Loucy (cell line): Measurements from ENCODE around the gene ITPK1.
"Not testable (repeated sequence)": the region's sequence is repeated elsewhere in the genome, so short reads cannot be mapped to it uniquely, and the experiment has no call there.

Experiments
- H2AFZ ChIP-seq: fragments of 200-600 bp; sonication (generic); 2 replicates; pipeline ENCODE4 v1.6.0; 2016; ENCODE audit warnings: antibody characterized with exemption, mild to moderate bottlenecking, low read length, moderate library complexity
- H3F3A ChIP-seq: fragments of 200-600 bp; 2 replicates; pipeline ENCODE4 v1.6.0; 2016; ENCODE audit warnings: antibody characterized with exemption, low read depth, mild to moderate bottlenecking
- H3K27me3 ChIP-seq: fragments of 200-600 bp; sonication (generic); 2 replicates; pipeline ENCODE4 v1.6.1; 2014; ENCODE audit warnings: low read length, mild to moderate bottlenecking; ENCODE audit not compliant: insufficient read depth, poor library complexity, severe bottlenecking
- H3K36me3 ChIP-seq: fragments of 200-600 bp; sonication (generic); 2 replicates; pipeline ENCODE4 v1.6.1; 2016; ENCODE audit warnings: low read length; ENCODE audit not compliant: insufficient read depth
- H3K4me1 ChIP-seq: fragments of 200-600 bp; sonication (generic); 2 replicates; pipeline ENCODE4 v1.5.1; 2014; ENCODE audit warnings: low read length, mild to moderate bottlenecking; ENCODE audit not compliant: insufficient read depth, poor library complexity, severe bottlenecking
- H3K4me2 ChIP-seq: fragments of 200-600 bp; sonication (generic); 2 replicates; pipeline ENCODE4 v1.6.0; 2014; ENCODE audit warnings: antibody characterized with exemption, low read length, low read depth, mild to moderate bottlenecking; ENCODE audit not compliant: poor library complexity, severe bottlenecking
- H3K4me3 ChIP-seq: fragments of 200-600 bp; sonication (generic); 2 replicates; pipeline ENCODE4 v1.5.1; 2014; ENCODE audit warnings: low read length, mild to moderate bottlenecking, mixed read lengths; ENCODE audit not compliant: poor library complexity, severe bottlenecking
- H3K79me2 ChIP-seq: fragments of 200-600 bp; sonication (generic); 2 replicates; pipeline ENCODE4 v1.6.1; 2014; ENCODE audit warnings: low read length; ENCODE audit not compliant: insufficient read depth
- H3K9ac ChIP-seq: fragments of 200-600 bp; sonication (generic); 2 replicates; pipeline ENCODE4 v1.6.0; 2014; ENCODE audit warnings: mild to moderate bottlenecking, low read depth, low read length, moderate library complexity; ENCODE audit not compliant: poor library complexity, severe bottlenecking
- H3K9me2 ChIP-seq: fragments of 200-600 bp; sonication (generic); replicated peaks from 2 replicates; pipeline ENCODE4 v1.6.1; 2016; ENCODE audit warnings: low read depth, low read length, mixed read lengths
- H3K9me3 ChIP-seq: fragments of 200-600 bp; sonication (generic); 2 replicates; pipeline ENCODE4 v1.6.1; 2014; ENCODE audit warnings: mild to moderate bottlenecking, antibody characterized with exemption, low read length, low read depth; ENCODE audit not compliant: insufficient read depth
- H4K20me1 ChIP-seq: fragments of 200-600 bp; sonication (generic); 2 replicates; pipeline ENCODE4 v1.6.0; 2014; ENCODE audit warnings: antibody characterized with exemption, low read length, mild to moderate bottlenecking; ENCODE audit not compliant: insufficient read depth, poor library complexity, severe bottlenecking
- CTCF ChIP-seq: fragments of 200-600 bp; sonication (generic); conservative IDR thresholded peaks from 2 replicates; pipeline ENCODE4 v1.5.1; 2014; ENCODE audit warnings: mild to moderate bottlenecking, antibody characterized with exemption, low read length
- EZH2phosphoT487 ChIP-seq: fragments of 200-600 bp; IDR thresholded peaks from 2 replicates; pipeline ENCODE4 v1.6.1; 2018; ENCODE audit warnings: antibody characterized with exemption, mild to moderate bottlenecking, moderate library complexity, borderline replicate concordance

Gene ITPK1

GRCh38 chr14:93063393-93063792, 52.3 kb downstream of the ITPK1 start:
- H3K4me1 ChIP-seq = peaks cover 46% of the 10 kb centered on the region

DNA sequence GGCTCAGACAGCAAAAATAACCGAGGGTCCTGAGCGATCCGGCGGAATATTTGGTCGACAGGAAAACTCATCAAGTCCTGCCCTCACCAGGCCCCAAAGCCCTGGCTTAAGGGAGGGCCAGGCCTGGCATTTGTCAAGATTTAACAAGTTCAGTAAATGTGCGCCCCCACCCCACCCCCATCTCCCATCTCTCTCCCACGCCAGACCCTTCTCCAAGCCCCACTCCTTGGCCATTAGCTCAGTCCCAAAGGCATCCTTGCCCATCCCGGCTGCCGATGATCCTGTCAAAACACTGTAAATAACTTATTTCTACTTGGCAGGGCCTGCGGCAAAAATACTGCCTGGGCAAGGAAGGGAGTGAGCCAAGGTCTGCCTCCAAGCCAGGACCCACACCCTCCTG, 52.8 kb downstream of the ITPK1 start:
- Histone ChIP-seq H3K4me2 (no peak overlapping the region), H3K9ac (no peak overlapping the region), H4K20me1 (no peaks in the 10 kb centered on the region), H3F3A (peaks cover 8% of the 10 kb centered on the region), H3K36me3 (no peaks in the 10 kb centered on the region), H3K79me2 (peaks cover 39% of the 10 kb centered on the region; the same call in 1 of the 2 replicates), H3K9me3 (no peaks in the 10 kb centered on the region), H3K27me3 (no peaks in the 10 kb centered on the region), H3K9me2 (no peaks in the 10 kb centered on the region), H2AFZ (no peak overlapping the region), H3K4me1 (peaks cover 46% of the 10 kb centered on the region), H3K4me3 (no peak overlapping the region)
- no peak for TF ChIP-seq CTCF
- no peak for TF ChIP-seq EZH2phosphoT487

More at GRCh38 chr14:93063393-93063792, 52.3 kb downstream of the ITPK1 start:
- TF ChIP-seq EZH2phosphoT487 = no peak
- no peak for TF ChIP-seq CTCF
- H2AFZ ChIP-seq = no peak overlapping the region
- H3K9me2 ChIP-seq = no peaks in the 10 kb centered on the region
- H3K79me2 ChIP-seq = peaks cover 36% of the 10 kb centered on the region; the same call in 1 of the 2 replicates
- no peaks in the 10 kb centered on the region for H4K20me1 ChIP-seq
- no peak overlapping the region for H3K4me3 ChIP-seq
- no peak overlapping the region for H3K4me2 ChIP-seq
- no peak overlapping the region for H3K9ac ChIP-seq
- H3K9me3 ChIP-seq = no peaks in the 10 kb centered on the region
- no peaks in the 10 kb centered on the region for H3K27me3 ChIP-seq
- peaks cover 8% of the 10 kb centered on the region for H3F3A ChIP-seq
- no peaks in the 10 kb centered on the region for H3K36me3 ChIP-seq

DNA sequence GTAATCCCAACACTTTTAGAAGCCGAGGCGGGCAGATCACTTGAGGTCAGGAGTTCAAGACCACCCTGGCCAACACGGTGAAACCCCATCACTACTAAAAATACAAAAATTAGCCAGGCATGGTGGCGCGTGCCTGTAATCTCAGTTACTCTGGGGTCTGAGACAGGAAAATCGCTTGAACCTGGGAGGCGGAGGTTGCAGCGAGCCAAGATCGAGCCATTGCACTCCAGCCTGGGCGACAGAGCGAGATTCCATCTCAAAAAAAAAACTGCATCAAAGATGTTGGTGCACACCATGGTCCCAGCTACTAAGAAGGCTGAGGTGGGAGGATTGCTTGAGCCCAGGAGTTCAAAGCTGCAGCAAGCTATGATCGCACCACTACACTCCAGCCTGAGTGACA, 53.7 kb downstream of the ITPK1 start:
- not testable (repeated sequence) for H3K9me2 ChIP-seq, H3K4me3 ChIP-seq, H3K9me3 ChIP-seq, H3F3A ChIP-seq, H3K9ac ChIP-seq, H3K36me3 ChIP-seq, H3K4me2 ChIP-seq, H3K27me3 ChIP-seq, H4K20me1 ChIP-seq, H2AFZ ChIP-seq
- Histone ChIP-seq H3K79me2 (peaks cover 44% of the 10 kb centered on the region; the same call in 1 of the 2 replicates), H3K4me1 (peaks cover 43% of the 10 kb centered on the region)

DNA sequence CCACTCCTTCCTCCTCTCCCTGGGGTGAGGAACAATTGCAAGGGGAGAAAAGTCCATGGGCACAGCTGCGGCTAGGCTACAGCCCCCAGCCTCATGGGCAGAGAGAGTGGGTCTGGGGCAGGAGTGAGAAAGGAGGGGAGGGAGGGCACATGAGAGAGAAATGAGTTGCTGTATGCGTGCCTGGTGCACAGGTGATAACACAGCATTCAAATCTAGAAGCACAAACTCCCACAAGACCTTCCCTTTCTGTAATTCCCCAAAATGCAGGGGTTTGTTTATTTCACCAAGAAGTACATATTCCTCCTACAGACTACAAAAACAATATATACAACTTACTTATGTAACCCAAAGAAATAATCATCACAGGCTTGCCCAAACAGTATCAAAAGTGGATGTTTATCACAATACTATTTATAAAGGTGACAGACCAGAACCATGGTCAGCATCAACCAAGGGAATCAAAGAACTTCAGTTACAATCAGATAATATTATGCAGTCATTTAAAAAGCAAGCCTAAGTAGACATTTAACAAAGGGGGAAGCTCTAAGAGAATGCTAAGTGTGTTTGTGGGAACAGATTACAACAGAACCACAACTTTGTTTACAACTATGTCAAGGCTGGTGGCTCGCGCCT, 54.2 kb downstream of the ITPK1 start:
- Histone ChIP-seq H3K4me2 (no peak overlapping the region), H3K27me3 (no peaks in the 10 kb centered on the region), H3K9me3 (no peaks in the 10 kb centered on the region), H4K20me1 (peaks cover 6% of the 10 kb centered on the region), H3K4me1 (peaks cover 38% of the 10 kb centered on the region), H3K9me2 (no peaks in the 10 kb centered on the region), H3K9ac (no peak overlapping the region), H3K36me3 (no peaks in the 10 kb centered on the region), H2AFZ (no peak overlapping the region), H3F3A (peaks cover 5% of the 10 kb centered on the region), H3K79me2 (peaks cover 42% of the 10 kb centered on the region; the same call in 1 of the 2 replicates), H3K4me3 (no peak overlapping the region)
- TF ChIP-seq EZH2phosphoT487 = no peak
- TF ChIP-seq CTCF = no peak
